Measurements from ENCODE around the gene MRE11. TPM values are rescaled to one million over a fixed set of nuclear protein-coding genes. Genes with fewer than 3 reads are reported as not detected.

Gene MRE11
- polyA plus RNA-seq, 1 of the 3 experiments (the other 2 are of a cell fraction) = 2.8 TPM

GRCh38 chr11:94532211-94532610, 38.6 kb upstream of the MRE11 start:
- H4K20me1 ChIP-seq (ENCODE audit: insufficient read depth) = no peaks in the 10 kb centered on the region
- no peak overlapping the region for H3K27ac ChIP-seq (ENCODE audit: low read depth in 2 of 2, low read length in 1 of 2)
- CTCF ChIA-PET = no interaction called here
- no peaks in the 10 kb centered on the region for H3K4me1 ChIP-seq (ENCODE audit: control insufficient read depth in 1 of 2, insufficient read depth in 2 of 2, low read depth in 1 of 2, low read length in 1 of 2)
- no peaks in the 10 kb centered on the region for H3K9me3 ChIP-seq
- H3K79me2 ChIP-seq (ENCODE audit: insufficient read depth) = no peaks in the 10 kb centered on the region
- no peak overlapping the region for H3K4me2 ChIP-seq
- WGBS (ENCODE audit: low lambda C conversion rate) = 91% methylated on average over 3 of the region's 3 CpGs
- POLR2A ChIA-PET = no interaction called here
- no peak overlapping the region for H3K4me3 ChIP-seq (ENCODE audit: low read depth in 2 of 2, low read length in 1 of 2)
- no peaks in the 10 kb centered on the region for H3K27me3 ChIP-seq (ENCODE audit: insufficient read depth)
- H3K36me3 ChIP-seq (replicated peaks in 1 of 2; ENCODE audit: control insufficient read depth in 1 of 2, insufficient read depth in 2 of 2, low read length in 1 of 2) = no peaks in the 10 kb centered on the region
- no peak for TF ChIP-seq USF2 (IDR thresholded peaks at IDR 0.05; ENCODE audit: borderline replicate concordance, low read depth, low read length)
- TF ChIP-seq MXI1 (IDR thresholded peaks at IDR 0.05; ENCODE audit: low read depth, low read length) = no peak
- no peak for TF ChIP-seq ZBTB33 (IDR thresholded peaks at IDR 0.05; ENCODE audit: borderline replicate concordance, low read depth)
- TF ChIP-seq GATA2 (CRISPR knock-in tag; IDR thresholded peaks at IDR 0.05) = no peak
- TF ChIP-seq POLR2AphosphoS5 (IDR thresholded peaks at IDR 0.05; ENCODE audit: low read depth, low read length) = no peak
- no peak for TF ChIP-seq EZH2phosphoT487 (IDR thresholded peaks at IDR 0.05; ENCODE audit: borderline replicate concordance, low read depth)
- TF ChIP-seq GABPA (IDR thresholded peaks at IDR 0.05; ENCODE audit: low read depth) = no peak
- no peak for TF ChIP-seq EP300 (IDR thresholded peaks at IDR 0.05; ENCODE audit: borderline replicate concordance in 1 of 2, low read depth in 1 of 2, low read length in 1 of 2)
- TF ChIP-seq RXRA (IDR thresholded peaks at IDR 0.05; ENCODE audit: borderline replicate concordance, low read depth) = no peak
- TF ChIP-seq USF1 (IDR thresholded peaks at IDR 0.05; ENCODE audit: borderline replicate concordance, low read depth) = no peak
- no peak for TF ChIP-seq FOSL2 (IDR thresholded peaks at IDR 0.05; ENCODE audit: borderline replicate concordance, low read depth)
- no peak for TF ChIP-seq PBX3 (IDR thresholded peaks at IDR 0.05)
- TF ChIP-seq SIN3A (IDR thresholded peaks at IDR 0.05; ENCODE audit: borderline replicate concordance, low read depth, low read length) = no peak
- no peak for TF ChIP-seq NRF1 (IDR thresholded peaks at IDR 0.05; ENCODE audit: low read depth, low read length)
- no peak for TF ChIP-seq TAF1 (IDR thresholded peaks at IDR 0.05; ENCODE audit: borderline replicate concordance, low read depth, low read length)
- H3K9ac ChIP-seq = no peak overlapping the region
- H2AFZ ChIP-seq (ENCODE audit: low read depth) = no peak overlapping the region
- H3K9me2 ChIP-seq = no peaks in the 10 kb centered on the region
- no peaks in the 10 kb centered on the region for H3F3A ChIP-seq (replicated peaks; ENCODE audit: insufficient read depth)
- DNase-seq = no peak
